HG02763 (cell line): Measurements from ENCODE around the gene TFAP2A.
A peak's percentile ranks its signal among the peaks of the same experiment; 100 is the strongest.

Experiments used
- ATAC-seq: cut with Tn5 transposase; IDR thresholded peaks from one replicate; pipeline ENCODE4 v1.9.1; 2021; ENCODE audit warnings: mild to moderate bottlenecking, moderate library complexity; ENCODE audit not compliant: unreplicated experiment

Gene TFAP2A

GRCh38 chr6:10414756-10415616, at the start of gene TFAP2A:
Gene TFAP2A (minus strand): TSS chr6:10415074. CDS start chr6:10414991, 83 bp downstream.
- ATAC-seq: no peak

- ATAC-seq: no peak
Measured at GRCh38 chr6:10463491-10464481, 48.9 kb upstream of the TFAP2A start.

DNA sequence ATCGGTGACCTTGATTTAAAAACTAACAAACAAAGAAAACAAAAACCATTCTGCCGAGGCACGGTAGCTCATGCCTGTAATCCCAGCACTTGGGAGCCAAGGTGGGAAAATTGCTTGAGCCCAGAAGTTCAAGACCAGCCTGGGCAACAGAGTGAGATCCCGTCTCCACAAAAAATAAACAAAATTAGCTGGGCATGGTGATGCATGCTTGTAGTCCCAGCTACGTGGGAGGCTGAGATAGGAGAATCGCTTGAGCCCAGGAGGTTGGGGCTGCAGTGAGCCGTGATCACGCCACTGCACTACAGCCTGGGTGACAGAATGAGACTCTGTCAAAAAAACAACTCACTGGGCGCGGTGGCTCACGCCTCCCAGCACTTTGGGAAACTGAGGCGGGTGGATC, 48.2 kb upstream of the TFAP2A start:
- no peak for ATAC-seq

GRCh38 chr6:10461850-10462249, 47.0 kb upstream of the TFAP2A start:
- ATAC-seq: no peak

DNA sequence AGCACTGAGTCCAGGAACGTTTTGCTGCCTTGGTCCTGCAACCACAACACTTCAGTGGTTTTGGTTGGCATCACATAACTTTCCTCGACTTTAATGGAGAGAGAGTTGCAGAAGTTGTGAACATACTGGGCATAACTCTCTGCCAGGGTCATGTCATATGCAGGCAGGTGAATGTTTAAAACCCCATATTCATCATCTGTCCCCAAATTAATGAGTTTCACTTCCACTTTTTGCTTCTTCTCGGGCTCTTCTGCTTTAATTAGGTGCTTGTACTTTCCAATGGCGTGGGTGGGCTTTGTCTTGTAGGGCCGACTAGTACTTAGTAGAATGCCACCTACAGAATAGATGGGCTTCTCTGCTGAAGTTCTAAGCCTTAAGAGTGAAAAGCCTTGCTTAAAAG, 45.2 kb upstream of the TFAP2A start:
- peak; percentile 98 for ATAC-seq

DNA sequence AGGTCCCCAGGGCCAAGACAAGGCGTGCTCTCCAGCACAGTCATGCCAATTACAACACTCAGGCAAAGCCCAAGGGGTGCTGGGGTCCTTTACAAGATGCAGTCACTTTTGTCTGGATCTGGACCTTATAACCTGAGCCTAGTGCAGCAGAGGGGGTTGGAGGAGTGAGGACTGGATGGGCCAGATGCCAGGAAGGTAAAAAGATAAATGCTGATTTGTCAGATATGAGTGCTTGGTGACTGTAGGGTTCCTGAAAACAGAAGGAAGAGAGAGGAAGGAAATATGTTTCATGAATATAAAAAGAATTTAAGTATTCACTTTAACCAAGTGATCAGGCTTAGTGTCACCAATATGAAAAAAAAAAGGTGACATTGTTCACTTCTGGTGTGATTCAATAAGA, 43.4 kb upstream of the TFAP2A start:
- no peak for ATAC-seq

DNA sequence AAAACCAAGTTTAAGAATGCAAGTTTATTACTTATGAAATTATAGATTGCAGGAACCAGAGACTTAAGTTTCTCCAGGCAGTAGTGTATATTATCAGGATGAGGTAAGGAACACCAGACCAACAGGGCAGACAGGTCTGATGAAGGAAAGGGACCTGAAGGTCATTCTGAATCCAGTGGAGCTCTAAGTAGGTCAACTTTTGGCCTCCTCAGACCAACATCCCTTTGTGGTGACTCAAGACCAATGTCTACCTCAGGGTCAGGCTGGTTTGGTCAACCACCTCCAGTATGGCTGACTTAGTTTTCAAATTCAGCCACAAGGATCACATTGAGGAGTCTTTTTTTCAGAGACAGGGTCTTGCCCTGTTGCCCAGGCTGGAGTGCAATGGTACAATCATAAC, 38.7 kb upstream of the TFAP2A start:
- ATAC-seq: no peak

- ATAC-seq: no peak
Measured at GRCh38 chr6:10451828-10452509, 37.1 kb upstream of the TFAP2A start.

DNA sequence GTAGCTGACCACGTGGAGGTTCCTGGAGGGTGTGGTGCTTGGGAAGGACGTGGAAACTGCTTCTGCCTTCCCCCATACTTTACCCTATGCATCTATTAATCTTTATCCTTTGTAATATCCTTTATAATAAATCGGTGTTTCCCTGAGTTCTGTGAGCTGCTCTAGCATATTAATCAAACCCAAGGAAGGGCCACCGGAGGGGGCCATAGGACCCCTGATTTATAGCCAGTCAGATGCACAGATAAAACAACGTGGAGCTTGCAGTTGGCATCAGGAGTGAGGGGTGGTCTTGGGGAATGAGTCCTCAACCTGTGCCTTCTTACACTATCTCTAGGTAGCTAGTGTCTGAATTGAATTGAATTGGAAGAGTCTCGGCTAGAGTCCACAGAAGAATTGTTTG, 36.5 kb upstream of the TFAP2A start:
- no peak for ATAC-seq

- no peak for ATAC-seq
Measured at GRCh38 chr6:10449751-10450150, 34.9 kb upstream of the TFAP2A start.

- ATAC-seq: no peak
Measured at GRCh38 chr6:10448096-10448495, 33.2 kb upstream of the TFAP2A start.

DNA sequence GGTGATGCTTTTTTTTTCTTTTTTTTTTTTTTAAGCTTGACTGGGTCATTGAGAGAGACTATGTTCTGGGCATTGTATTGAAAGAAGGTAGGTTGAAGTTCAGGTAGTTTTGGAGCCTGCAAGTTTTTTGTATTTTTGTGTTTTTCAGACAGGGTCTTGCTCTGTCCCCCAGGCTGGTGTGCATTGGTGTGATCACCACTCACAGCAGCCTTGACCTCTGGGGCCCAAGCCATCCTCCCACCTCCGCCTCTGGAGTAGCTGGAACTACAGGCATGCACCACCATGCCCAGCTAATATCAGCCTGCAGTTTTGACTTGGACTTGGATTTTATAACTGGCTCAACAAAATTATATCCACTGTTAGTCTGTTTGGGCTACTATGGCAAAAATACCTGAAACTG, 31.7 kb upstream of the TFAP2A start:
- no peak for ATAC-seq

- ATAC-seq: no peak
Measured at GRCh38 chr6:10441655-10442009, 26.8 kb upstream of the TFAP2A start.

DNA sequence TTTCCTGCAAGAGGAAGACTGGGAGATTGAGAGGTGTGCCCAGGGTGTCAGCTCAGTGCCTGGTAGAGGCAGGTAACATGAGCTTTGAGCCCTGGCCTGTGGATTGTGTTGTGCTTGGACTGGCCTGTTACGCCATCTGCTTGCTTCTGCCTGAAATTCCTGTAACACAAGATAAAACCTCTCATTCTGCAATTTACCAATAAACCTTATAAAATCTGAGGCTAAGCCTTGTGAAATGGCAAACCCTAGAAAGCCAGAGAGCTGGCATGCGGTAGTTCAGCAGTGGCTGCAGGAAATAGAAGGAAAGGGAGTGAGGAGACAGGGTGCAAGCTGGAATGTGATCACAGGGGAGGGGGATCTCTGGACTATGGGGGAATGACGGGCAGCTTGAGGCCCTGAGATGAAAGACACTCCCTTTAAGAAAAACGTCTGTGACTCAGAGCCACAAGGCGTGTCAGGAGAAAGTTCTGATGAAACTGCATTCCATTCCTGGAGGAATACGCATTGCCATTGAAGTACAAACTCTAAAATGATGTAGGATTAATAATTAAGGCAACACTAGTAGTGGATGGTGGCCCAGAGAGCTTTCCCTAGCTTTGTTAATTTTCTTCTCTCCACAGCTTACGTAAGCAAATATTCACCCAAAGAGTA, 26.3 kb upstream of the TFAP2A start:
- no peak for ATAC-seq

- no peak for ATAC-seq
Measured at GRCh38 chr6:10437891-10438290, 23.0 kb upstream of the TFAP2A start.

DNA sequence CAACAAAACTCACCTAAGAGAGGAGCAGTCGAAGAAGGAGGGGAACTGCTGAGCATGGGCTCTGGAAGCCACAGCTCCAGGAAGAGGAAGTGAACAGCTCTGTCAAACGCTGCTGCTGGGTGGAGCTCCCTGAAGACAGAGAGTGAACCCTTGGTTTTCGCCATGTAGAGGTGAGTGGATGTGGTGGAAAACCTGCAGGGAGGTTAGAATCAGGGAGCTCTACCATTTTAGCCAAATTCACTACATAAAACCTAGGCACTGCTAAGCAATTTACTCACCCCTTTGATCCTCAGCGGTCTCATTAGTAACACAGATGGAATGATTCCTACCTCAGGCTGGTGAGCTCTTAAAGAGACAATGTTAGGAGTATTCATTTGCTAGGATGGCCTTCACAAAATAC, 19.4 kb upstream of the TFAP2A start:
- no peak for ATAC-seq

GRCh38 chr6:10433322-10433721, 18.4 kb upstream of the TFAP2A start:
- no peak for ATAC-seq

GRCh38 chr6:10431423-10432164, 16.7 kb upstream of the TFAP2A start:
- ATAC-seq: no peak

DNA sequence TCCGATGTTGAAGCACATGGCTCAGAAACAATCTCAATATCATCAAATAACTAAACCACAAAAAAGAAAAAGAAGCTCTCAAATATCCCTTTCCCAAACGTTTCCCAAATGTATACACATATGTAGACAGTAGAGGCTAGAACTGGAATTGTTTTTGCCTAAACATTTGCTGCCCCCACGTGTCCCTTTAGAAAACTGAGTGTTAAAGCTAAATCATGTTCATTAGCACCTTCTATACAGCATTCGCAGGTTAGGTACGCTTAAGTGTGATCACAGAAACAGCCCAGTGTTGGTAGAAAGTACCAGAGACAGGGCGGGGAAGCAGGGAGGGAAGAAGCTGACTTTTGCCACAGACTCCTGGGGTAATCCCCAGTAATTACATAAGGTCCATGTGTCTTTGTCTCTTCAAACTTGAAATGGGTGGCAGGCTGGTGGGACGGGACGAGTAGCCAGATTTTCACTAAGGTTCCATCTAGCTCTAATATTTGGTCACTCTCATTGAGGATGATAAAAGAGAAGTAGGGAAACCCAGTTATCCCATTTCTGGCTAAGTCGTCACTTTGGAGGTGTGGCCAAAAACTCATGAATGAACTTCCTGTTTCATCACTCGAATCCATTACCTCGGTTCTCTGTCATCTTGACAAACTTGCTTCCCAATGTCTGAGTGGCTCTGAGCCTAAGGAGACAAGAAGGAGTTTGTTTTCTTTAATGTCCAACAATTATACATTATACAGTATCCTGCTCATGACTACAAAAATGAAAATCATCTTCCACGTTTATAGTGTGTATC, 15.0 kb upstream of the TFAP2A start:
- peak; percentile 64 for ATAC-seq
